NCI-H524 treated with DMSO at 0.1 percent for 48 hours (cell line): Measurements from ENCODE around the gene GNRH2.
"Not testable (repeated sequence)": the region's sequence is repeated elsewhere in the genome, so short reads cannot be mapped to it uniquely, and the experiment has no call there.

Experiments
- DNase-seq: peaks from one replicate; lab custom pipeline; 2025; lab: John Stamatoyannopoulos, UW

GNRH2 gene

GRCh38 chr20:3043322-3043721 lies at the start of gene GNRH2:
GNRH2 (plus strand) TSS chr20:3043622; CDS start chr20:3044415, 793 bp downstream.
- DNase-seq: no peak

GRCh38 chr20:2995796-2996195 lies 47.6 kb upstream of the GNRH2 start:
- no peak for DNase-seq

- no peak for DNase-seq
Measured at GRCh38 chr20:2998728-2999127, 44.7 kb upstream of the GNRH2 start.

- DNase-seq: peak; percentile 27
Measured at GRCh38 chr20:3000852-3001523, 42.4 kb upstream of the GNRH2 start.

- DNase-seq: no peak
Measured at GRCh38 chr20:3003416-3003815, 40.0 kb upstream of the GNRH2 start.

- no peak for DNase-seq
Measured at GRCh38 chr20:3010985-3011723, 32.3 kb upstream of the GNRH2 start.

GRCh38 chr20:3011752-3012151 lies 31.7 kb upstream of the GNRH2 start:
- no peak for DNase-seq

GRCh38 chr20:3013771-3014170 lies 29.7 kb upstream of the GNRH2 start:
- DNase-seq: no peak

GRCh38 chr20:3014179-3014578 lies 29.2 kb upstream of the GNRH2 start:
- DNase-seq: no peak

GRCh38 chr20:3014662-3015061 lies 28.8 kb upstream of the GNRH2 start:
- DNase-seq: no peak

- not testable (repeated sequence) for DNase-seq
Measured at GRCh38 chr20:3015302-3015701, 28.1 kb upstream of the GNRH2 start.

- no peak for DNase-seq
Measured at GRCh38 chr20:3021327-3021726, 22.1 kb upstream of the GNRH2 start.

GRCh38 chr20:3021777-3022176 lies 21.6 kb upstream of the GNRH2 start:
- DNase-seq: no peak

- peak; percentile 74 for DNase-seq
Measured at GRCh38 chr20:3022559-3023490, 20.6 kb upstream of the GNRH2 start.

GRCh38 chr20:3027987-3028386 lies 15.4 kb upstream of the GNRH2 start:
- no peak for DNase-seq

GRCh38 chr20:3031524-3032147 lies 11.8 kb upstream of the GNRH2 start:
- no peak for DNase-seq

GRCh38 chr20:3032624-3033023 lies 10.8 kb upstream of the GNRH2 start:
- no peak for DNase-seq

- no peak for DNase-seq
Measured at GRCh38 chr20:3037654-3038053, 5.8 kb upstream of the GNRH2 start.

GRCh38 chr20:3038454-3038853 lies 5.0 kb upstream of the GNRH2 start:
- no peak for DNase-seq

GRCh38 chr20:3039426-3039825 lies 4.0 kb upstream of the GNRH2 start:
- no peak for DNase-seq

GRCh38 chr20:3040086-3040485 lies 3.3 kb upstream of the GNRH2 start:
- no peak for DNase-seq

GRCh38 chr20:3041854-3042409 lies 1.5 kb upstream of the GNRH2 start:
- DNase-seq: no peak
